Activated CD8-positive, alpha-beta memory T cell treated with anti-CD3 and anti-CD28 coated beads for 36 hours (primary cell): ENCODE results near the gene FGD6. TPM values are rescaled to one million over a fixed set of nuclear protein-coding genes. Genes with fewer than 3 reads are reported as not detected.

Experiments used
- CTCF ChIA-PET: fragments of 350-600 bp; sonication (Branson Sonifier 250); formaldehyde crosslinking; loops from one replicate; lab custom pipeline; 2021; ENCODE audit warnings: antibody characterized with exemption; lab: Charles Lee
- POLR2A ChIA-PET: fragments of 350-600 bp; sonication (Branson Sonifier 250); formaldehyde crosslinking; loops from one replicate; lab custom pipeline; 2021; ENCODE audit warnings: antibody characterized with exemption; lab: Charles Lee
- total RNA-seq, 2 experiments: library from RNA; stranded (reverse); gene quantifications; one replicate each; pipeline ENCODE4 v1.2.3, GENCODE V29; 2021

Gene FGD6
- total RNA-seq, 2 experiments from 2014 or later = 0.99 to 1.6 TPM

DNA sequence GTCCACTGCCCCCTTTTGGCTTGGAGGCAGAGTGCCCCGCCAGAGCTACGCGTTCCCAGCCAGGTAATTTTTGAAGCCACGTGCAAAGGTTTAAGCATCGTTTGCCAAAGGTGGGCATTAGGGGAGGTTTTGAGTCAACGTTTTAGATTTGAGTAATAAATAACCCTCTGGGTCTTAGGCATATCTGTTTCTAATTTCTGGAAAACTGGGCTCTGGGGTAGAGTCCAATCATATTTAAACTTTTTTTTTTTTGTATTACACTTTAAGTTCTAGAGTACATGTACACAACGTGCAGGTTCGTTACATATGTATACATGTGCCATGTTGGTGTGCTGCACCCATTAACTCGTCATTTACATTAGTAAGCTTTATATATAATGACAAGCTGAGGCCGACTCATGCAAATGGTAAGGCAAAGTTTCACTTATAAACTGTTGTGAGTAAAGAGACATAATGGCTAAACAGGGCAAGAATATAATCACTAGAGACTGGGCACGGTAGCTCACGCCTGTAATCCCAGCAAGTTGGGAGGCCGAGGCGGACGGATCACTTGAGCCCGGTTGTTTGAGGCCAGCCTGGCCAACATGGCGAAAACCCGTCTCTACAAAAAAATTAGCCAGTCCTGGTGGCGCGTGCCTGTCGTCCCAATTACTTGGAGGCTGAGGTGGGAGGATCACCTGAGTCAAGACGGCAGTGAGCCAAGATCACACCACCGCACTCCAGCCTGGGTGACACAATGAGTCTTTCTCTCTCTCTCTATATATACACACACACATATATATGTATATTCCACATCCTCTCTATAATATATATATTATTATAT is 143.4 kb downstream of the FGD6 start:
- CTCF ChIA-PET = interaction anchor here (0.8 to 2.4 kb wide), 7 partner anchors 11 to 401 kb away, joined by 3 to 8 read pairs (median 4); partner anchors contain the start of genes FGD6, NDUFA12 and VEZT
- POLR2A ChIA-PET = interaction anchor here (0.6 to 1.6 kb wide), 5 partner anchors 70 to 900 kb away, joined by 3 to 10 read pairs (median 3); partner anchors contain the start of genes FGD6, NDUFA12 and VEZT

DNA sequence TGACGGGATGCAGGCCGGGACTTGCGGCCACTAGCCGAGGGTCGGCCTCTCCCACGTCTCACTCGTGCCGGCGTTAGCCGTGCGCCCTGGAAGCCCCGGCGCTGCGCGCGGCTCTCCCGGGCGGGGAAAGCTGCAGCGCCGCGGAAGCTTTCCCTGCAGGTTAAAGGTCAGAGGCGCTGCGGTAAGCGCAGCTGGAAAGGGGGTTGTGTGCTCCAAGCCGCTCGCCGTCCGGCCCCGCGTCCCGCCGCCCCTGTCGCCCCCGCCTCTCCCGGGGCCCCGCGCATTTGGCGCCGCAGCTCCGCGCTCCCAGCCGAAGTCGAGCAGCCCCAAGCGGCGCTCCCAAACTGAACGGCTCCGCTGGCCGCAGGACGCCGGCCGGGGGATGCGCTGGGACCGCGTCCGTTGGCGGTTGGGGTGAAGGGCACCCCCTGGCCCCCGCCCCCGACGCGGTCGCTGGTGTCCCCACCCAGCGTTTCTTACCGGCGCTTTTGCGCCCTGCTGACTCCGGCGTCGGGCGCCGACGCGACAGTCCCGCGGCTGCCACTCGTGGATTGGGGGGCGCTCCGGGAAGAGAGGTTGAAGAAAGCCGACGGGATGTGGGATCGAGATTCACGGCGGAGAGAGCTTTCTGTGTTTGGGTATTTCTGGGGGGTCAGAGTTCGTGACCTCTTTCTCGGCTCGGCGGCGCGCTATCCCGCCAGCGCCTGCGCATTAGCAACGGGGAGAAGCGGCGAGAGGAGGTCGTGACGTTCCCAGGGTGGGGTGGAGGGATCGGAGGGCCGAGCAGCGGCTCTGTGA is 144.2 kb downstream of the FGD6 start, which contains the start of gene NR2C1:
NR2C1 (minus strand) TSS at position 719 of the 798 bp plus-strand sequence. CDS start 6,234 bp downstream, outside the sequence.
- POLR2A ChIA-PET = interaction anchor here (0.6 to 1.6 kb wide), 6 partner anchors 70 to 900 kb away, joined by 3 to 10 read pairs (median 4); partner anchors contain the start of genes FGD6, METAP2, NDUFA12 and VEZT
- CTCF ChIA-PET = interaction anchor here (0.8 to 2.4 kb wide), 8 partner anchors 11 to 401 kb away, joined by 3 to 8 read pairs (median 4); partner anchors contain the start of genes FGD6, NDUFA12 and VEZT

DNA sequence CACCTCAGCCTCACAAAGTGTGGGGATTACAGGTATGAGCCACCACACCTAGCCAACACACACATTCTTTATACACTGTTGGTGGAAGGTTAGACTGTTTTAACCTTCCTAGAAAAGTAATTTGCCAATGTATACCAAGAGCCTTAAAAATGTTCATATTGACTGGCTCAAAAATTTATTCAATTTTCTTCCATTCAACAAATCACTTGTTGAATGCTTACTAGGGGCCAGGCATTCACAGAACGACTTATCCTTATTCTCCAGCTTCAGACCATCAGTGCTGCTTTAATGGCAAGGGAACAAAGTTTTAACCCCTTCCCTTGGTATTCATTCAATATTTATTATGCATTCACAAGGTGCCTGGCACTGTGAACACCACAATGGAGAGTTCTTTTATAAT is 146.9 kb downstream of the FGD6 start:
- ChIA-PET POLR2A (interaction anchor here (0.6 kb wide), 1 partner anchor 431 kb away, joined by 3 read pairs; no protein-coding TSS in a partner anchor), CTCF (no interaction called here)

DNA sequence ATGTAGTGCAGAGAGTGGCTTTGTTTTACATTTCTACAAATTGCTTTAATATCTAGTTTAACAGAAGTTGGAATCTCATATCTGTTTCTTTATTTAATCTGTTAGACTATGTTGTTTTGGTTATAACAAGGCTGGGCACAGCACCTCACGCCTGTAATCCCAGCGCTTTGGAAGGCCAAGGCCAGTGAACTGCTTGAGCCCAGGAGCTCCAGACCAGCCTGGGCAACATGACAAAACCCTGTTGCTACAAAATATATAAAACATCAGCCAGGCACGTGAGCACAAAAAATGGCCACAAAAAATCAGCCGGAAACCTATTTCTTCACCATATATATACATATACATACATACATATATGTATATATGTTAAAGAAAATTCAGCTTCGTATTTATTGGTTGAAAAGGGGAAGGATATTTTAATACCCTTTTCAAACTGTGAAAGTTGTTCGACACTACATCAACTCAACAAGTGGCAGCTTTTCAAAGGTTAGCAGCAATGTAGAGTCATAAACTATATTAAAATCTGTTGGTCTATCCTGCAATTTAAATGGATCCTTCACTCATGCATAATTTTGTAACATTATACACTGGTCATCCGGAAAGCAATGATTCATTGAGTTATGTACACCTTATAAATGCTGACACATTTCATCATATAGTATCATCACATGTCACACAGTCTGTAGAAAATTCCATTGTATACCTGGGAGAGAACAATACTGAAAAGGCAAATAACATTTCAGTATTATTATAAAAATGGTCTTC is 151.0 kb downstream of the FGD6 start:
- POLR2A ChIA-PET = interaction anchor here (0.6 kb wide), 1 partner anchor 21 kb away, joined by 3 read pairs; no protein-coding TSS in a partner anchor
- CTCF ChIA-PET = no interaction called here

DNA sequence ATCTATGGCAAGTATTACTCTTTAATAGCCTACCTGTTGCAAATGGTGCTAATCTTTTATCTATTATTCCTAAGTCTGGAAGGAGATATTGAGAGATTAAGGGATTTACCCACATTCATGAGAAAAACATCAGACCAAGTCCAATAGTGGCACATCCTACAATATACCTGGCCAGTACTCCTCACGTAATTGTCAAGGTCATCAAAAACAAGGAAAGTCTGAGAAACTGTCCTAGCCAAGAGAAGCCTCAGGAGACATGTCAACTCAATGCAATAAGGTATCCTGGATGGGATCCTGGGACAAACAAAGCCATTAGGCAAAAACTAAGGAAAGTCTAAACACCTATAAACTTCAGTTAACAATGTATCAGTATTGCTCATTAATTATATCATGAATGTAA is 156.3 kb downstream of the FGD6 start:
- CTCF ChIA-PET = interaction anchor here (0.6 kb wide), 1 partner anchor 584 kb away, joined by 3 read pairs; no protein-coding TSS in a partner anchor

DNA sequence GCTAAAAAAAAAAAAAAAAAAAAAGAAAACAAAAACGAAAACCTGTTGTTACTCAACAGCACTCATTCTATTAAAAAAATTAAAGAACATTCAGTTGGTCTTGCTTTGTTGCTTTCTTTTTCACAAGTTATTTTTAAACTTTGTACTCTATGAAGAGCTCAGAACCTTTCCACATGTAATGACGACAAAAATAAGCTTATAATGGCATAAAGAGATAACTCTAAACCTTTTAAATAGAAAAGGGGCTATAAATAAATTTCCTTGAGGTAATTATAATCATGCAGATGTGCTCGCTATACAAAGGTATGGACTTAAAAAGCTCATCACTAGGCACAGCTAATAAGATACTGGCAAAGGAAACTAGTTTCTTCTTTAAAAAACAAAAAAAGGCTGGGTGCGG is 157.3 kb downstream of the FGD6 start:
- POLR2A ChIA-PET = no interaction called here
- CTCF ChIA-PET = no interaction called here

More for the DNA sequence above, 156.3 kb downstream of the FGD6 start:
- POLR2A ChIA-PET = no interaction called here

DNA sequence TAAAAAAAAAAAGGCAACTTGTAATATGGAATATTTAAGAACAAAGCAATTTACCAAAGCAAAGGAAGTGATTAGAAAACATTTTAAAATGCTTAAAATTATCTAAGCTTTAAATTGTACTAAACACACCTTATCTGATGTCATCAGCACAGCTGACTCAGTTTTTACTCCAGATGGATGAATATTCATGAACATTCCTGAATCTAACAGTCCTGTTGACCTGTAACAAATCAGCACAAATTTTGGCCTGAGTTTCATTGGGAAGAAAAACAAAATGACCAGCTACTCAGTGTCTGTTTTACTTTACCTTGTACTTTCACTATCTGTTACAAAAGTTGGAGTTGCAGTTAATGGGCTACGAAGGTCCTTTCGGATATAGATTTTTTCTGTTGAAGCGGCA is 159.8 kb downstream of the FGD6 start:
- ChIA-PET POLR2A (interaction anchor here (0.6 kb wide), 1 partner anchor 11 kb away, joined by 3 read pairs; no protein-coding TSS in a partner anchor), CTCF (interaction anchor here (0.6 to 0.9 kb wide), 2 partner anchors 14 to 859 kb away, joined by 3 read pairs; no protein-coding TSS in a partner anchor)

DNA sequence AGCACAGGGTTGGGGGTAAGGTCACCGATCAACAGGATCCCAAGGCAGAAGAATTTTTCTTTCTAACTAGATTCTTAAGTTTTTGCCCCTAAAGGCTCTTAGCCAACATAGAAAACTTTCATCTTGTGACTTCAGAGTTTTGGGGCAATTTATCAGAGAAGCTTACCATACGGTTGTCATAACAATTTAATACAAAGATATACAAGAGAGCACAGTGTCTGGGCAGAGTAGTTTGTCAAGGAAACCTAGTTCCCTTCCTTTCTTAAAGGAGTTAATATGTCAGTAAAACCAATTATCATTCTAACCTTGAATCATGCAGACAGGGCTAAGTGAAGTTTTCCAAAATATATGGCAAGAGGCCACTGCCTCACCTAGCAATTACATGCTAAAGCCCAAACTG is 162.2 kb downstream of the FGD6 start:
- ChIA-PET POLR2A (no interaction called here), CTCF (no interaction called here)

DNA sequence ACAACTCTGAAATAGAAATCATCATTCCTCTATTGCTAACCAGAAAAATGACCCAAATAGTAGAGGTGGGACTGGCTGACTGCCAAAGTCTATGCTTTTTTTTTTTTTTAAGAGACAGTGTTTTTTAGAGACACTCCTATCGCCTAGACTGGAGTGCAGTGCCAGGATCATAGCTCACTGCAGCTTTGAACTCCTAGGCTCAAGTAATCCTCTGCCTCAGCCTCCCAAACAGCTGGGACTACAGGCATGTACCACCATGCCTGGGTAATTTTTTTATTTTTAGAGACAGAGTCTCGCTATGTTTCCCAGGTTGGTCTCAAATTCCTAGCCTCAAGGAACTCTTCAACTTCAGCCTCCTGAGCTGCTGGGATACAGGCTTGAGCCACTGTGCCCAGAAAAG is 163.1 kb downstream of the FGD6 start:
- CTCF ChIA-PET = interaction anchor here (0.6 to 0.7 kb wide), 2 partner anchors 282 to 905 kb away, joined by 3 to 4 read pairs; no protein-coding TSS in a partner anchor
- POLR2A ChIA-PET = no interaction called here

DNA sequence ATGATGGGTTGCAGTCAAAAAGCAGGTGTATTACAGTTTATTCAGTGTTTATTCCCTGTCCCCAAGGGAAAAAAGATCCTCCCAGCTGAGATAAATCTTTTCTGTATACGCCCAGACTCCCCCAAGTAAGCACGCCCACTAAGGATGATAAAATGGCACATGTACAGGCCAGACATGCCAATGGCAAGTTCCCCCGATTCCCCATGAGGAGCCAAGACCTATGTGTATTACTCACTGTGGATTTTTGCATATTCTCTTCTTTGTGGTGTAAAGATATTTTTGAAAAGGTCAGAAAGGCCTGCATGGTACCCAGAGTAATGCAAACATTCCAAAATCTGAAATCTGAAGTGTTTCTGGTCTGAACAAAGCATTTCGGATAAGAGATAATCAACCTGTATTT is 166.0 kb downstream of the FGD6 start:
- CTCF ChIA-PET = no interaction called here
- POLR2A ChIA-PET = no interaction called here

DNA sequence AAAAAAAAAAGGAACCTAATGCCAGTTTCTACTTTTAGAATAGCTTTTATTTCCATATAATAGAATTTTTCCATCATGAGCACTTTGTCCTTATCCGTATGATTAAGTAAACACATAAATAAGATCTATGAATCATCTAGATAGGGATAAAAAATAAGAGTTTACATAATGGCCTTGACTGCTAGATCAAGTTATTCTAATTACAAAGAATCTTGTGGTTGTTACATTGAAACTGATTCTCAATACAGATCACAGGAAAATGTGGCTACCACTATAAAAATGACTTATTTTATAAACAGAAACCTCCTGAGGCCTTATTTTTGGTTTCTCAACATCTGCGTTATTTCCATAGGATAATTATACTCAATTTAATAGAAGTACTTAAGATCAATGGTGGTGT is 179.4 kb downstream of the FGD6 start:
- ChIA-PET CTCF (no interaction called here), POLR2A (no interaction called here)

DNA sequence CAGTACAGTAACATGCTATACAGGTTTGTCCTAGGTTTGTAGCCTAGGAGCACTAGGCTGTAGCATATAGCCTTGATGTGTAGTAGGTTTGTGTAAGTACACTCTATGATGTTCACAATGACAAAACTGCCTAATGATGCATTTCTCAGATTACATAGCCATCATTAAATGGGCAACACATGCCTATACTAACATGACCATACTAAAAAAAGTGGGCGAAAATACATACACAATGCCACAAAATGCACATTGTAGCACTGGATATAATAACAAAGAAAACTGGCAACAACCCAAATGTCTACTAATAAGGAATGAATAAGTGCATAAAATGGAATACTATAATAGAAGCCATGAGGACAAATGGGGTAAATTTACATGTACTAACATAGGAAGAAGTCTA is 182.5 kb downstream of the FGD6 start:
- ChIA-PET POLR2A (no interaction called here), CTCF (no interaction called here)

Other genes with a start within 250 kb of the FGD6 start
- gene NDUFA12, start 213.8 kb downstream of the FGD6 start, total RNA-seq = 100 to 1,000 TPM; 141 to 142 TPM
- gene NR2C1, start 143.8 kb downstream of the FGD6 start, total RNA-seq = 10 to 100 TPM; 21.3 to 22.9 TPM
- 10 to 100 TPM; 52.0 to 55.6 TPM for gene VEZT, start 340 bp upstream of the FGD6 start, total RNA-seq